Activated CD4-positive, alpha-beta T cell treated with anti-CD3 and anti-CD28 coated beads, Interleukin-2, amount 50 U/mL, for 16 hours (primary cell): ENCODE measurements around the gene MRPL51.

Experiments
- DNase-seq: peaks from one replicate; pipeline ENCODE4 v3.0.0-alpha.2; 2020

The MRPL51 gene

DNA sequence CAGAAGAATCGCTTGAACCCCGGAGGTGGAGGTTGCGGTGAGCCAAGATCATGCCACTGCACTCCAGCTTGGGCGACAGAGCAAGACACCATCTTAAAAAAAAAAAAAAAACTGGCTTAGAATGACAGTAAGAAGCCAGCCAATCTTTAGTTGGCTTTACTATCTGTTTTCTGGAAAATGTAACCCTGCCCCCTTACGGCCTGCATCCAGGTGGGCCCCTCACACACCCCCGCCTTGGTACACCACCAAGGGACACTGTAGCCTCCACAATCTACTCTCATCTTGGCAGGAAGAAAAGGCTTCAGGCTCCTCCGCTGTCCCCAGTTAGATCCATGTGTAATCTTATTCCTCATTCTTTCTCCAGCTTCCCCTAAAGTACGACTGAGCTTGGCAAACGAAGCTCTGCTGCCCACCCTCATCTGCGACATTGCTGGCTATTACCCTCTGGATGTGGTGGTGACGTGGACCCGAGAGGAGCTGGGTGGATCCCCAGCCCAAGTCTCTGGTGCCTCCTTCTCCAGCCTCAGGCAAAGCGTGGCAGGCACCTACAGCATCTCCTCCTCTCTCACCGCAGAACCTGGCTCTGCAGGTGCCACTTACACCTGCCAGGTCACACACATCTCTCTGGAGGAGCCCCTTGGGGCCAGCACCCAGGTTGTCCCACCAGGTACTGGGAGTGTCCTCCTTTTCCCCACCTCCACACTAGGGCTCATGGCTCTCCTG is 34.6 kb downstream of the MRPL51 start:
- DNase-seq, result no peak

DNA sequence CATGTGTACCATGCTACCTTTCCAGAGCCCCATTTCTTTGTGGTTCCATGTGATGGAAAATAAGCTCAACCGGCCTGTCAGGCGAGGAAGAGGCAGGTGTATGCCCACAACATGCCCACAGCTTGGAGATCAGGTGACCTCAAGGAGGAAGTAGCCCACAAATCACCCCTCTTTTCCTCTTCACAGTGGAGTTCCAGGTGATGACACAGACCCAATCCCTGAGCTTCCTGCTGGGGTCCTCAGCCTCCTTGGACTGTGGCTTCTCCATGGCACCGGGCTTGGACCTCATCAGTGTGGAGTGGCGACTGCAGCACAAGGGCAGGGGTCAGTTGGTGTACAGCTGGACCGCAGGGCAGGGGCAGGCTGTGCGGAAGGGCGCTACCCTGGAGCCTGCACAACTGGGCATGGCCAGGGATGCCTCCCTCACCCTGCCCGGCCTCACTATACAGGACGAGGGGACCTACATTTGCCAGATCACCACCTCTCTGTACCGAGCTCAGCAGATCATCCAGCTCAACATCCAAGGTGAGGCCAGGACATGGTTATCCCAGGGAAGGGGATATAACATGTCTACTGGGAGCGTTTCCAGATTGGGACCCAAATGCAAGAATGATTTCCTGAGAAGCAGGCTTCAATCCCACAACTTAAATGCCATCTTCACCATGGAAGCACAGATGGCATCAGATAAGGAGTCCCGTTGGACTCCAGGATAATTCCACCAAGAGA is 35.7 kb downstream of the MRPL51 start:
- no peak for DNase-seq

DNA sequence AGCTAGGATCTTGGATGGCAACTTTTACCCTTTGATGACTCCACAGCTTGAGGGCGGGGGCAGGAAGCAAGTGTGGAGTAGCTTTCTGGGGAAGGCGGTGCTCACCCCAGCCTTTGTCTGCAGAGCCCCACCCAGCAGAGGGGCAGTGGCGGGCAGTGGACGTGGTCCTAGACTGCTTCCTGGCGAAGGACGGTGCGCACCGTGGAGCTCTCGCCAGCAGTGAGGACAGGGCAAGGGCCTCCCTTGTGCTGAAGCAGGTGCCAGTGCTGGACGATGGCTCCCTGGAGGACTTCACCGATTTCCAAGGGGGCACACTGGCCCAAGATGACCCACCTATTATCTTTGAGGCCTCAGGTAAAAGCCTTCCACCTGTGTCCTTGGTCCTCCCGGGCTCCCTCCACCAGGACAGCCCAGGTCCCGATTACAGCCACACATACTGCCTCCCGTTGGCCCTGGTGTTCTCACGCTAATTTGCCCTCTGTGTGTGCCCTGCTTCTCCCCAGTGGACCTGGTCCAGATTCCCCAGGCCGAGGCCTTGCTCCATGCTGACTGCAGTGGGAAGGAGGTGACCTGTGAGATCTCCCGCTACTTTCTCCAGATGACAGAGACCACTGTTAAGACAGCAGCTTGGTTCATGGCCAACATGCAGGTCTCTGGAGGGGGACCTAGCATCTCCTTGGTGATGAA is 40.0 kb downstream of the MRPL51 start:
- peak; percentile 63 for DNase-seq

DNA sequence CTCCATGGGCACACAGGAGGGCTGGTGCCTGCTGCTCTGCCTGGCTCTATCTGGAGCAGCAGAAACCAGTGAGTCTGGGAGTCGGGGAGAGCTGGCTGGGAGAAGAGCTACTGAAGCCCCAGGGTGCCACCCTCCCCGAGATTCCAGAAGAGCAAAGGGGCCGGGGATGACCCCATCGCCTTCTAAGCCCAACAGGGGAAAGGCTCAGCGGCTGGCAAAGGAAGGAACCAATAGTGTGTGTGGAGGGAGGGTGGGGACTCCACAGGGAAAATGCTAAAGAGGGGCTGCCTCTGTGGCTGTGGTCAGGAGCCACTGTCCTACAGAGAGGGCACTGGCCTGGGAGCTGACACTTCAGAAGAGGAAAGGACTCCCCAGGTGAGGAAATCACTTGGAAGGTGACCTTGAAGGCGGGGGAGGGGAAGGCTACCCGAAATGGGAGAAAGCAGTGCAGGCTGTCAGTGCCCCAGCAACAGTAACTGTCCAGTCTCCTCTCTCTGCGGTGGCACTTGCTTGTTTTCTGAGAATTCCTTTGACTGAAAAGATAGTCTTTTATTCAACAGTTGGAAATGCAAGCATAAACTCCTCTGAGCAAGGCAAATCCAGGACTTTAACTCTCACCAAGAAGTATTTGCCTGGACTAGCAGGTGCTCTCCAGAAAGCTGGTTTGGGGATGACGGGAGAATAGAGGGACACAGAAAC is 40.7 kb downstream of the MRPL51 start:
- DNase-seq, result no peak

DNA sequence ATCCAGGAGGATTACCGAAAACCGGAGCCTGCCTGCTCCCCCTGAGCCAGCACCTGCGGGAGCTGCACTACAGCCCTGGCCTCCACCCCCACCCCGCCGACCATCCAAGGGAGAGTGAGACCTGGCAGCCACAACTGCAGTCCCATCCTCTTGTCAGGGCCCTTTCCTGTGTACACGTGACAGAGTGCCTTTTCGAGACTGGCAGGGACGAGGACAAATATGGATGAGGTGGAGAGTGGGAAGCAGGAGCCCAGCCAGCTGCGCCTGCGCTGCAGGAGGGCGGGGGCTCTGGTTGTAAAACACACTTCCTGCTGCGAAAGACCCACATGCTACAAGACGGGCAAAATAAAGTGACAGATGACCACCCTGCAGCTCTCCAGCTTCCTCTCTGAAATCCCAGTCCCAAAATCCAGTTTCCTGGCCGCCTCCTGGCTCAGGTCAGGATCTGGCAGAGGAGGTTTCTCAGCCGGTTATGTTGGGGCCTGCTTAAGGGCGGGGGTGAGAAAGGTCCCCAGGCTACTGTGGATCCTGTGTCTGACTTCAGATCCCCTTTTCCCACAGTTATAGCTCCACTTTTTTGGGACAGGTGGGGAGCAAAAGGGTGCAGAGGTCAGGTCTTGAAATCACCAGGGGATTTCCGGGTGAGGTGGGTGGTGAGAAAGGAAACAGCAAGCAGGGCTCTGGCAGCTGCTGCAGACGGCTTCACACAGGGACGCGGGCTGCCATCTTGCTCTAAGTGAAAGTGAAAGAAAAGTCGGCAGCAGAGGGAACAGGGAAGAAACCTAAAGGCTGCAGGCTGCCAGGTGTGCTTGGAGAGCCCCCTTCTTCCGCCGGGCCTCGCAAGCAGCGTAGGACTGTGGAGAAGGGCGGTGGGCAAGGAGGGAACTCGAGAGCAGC is 41.5 kb downstream of the MRPL51 start, which contains the start of gene TAPBPL:
TSS of gene TAPBPL (plus strand) at position 695 of the 897 bp plus-strand sequence. CDS start 207 bp downstream, outside the sequence.
- DNase-seq, result peak; percentile 86

DNA sequence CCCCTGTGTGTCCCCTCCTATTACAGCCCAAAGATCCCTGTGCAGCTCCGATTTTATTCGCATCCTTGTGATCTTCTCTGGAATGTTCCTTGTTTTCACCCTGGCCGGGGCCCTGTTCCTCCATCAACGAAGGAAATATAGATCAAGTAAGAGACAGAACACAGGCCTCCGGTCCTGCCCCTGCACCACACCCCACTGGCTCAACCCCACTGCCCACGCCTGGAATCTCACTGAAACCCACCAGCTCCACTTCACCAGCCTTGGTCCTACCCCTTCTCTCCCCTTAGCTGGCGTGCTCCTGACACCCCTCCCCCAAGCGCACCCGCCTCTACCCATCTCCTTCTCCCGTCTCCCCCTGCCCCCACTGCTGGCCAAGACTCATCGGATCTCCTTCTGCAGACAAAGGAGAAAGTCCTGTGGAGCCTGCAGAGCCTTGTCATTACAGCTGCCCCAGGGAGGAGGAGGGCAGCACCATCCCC is 42.2 kb downstream of the MRPL51 start:
- DNase-seq, result no peak

DNA sequence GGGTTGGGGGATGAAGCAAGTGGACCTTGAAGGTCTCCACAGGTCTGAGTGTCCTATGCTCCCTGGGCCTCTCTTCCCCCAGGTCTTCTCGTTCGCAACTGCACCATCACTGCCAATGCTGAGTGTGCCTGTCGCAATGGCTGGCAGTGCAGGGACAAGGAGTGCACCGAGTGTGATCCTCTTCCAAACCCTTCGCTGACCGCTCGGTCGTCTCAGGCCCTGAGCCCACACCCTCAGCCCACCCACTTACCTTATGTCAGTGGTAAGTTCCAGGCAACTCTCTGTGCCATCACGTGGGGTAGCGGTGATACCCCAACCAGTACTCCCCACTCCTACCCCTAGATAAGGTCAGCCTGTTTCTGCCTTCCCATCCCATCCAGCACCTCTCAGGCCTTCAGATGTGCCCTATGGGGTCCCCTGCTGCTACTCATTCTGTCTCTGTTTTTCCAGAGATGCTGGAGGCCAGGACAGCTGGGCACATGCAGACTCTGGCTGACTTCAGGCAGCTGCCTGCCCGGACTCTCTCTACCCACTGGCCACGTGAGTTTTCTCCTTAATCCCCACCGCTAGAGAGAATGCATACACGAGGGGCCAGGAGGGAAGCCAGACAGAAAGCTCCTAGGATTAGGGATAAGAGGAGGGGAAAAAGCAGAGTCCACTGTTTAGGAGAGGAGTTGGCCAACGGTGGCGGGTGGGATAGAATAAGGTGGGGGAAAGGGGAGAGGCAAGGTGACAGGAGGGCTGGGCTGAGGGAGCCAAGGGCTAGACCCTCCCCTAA is 42.8 kb downstream of the MRPL51 start:
- no peak for DNase-seq

DNA sequence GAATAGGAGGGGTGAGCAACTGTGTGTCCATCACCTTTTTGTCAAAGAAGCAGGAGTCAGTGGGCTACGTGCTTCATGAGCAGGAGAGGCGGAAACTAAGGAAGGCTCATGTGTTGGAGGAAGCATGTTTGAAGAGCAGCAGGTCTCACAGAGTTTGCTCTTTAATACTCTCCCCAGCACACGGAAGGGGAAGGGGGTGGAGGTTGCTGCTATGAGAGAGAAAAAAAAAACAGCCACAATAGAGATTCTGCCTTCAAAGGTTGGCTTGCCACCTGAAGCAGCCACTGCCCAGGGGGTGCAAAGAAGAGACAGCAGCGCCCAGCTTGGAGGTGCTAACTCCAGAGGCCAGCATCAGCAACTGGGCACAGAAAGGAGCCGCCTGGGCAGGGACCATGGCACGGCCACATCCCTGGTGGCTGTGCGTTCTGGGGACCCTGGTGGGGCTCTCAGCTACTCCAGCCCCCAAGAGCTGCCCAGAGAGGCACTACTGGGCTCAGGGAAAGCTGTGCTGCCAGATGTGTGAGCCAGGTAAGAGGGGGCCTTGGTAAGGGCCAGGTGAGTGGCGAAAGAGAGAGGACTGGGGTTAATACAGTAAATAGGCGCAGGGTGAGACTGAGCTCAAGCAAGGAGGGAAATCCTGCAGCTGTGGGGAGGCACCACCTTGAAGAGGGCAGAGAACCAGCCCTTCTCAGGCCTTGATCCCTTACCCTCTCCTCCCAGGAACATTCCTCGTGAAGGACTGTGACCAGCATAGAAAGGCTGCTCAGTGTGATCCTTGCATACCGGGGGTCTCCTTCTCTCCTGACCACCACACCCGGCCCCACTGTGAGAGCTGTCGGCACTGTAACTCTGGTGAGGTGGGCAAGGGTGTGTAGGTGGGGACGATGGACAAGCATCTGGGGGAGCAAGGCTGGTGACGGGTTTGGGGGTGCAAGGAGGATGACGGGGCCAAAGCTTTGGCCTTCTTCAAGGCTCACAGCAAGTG is 48.1 kb downstream of the MRPL51 start, which contains the start of gene CD27:
TSS of gene CD27 (plus strand) at position 252 of the 985 bp plus-strand sequence. CDS start at position 393, 141 bp downstream.
- DNase-seq, result no peak

DNA sequence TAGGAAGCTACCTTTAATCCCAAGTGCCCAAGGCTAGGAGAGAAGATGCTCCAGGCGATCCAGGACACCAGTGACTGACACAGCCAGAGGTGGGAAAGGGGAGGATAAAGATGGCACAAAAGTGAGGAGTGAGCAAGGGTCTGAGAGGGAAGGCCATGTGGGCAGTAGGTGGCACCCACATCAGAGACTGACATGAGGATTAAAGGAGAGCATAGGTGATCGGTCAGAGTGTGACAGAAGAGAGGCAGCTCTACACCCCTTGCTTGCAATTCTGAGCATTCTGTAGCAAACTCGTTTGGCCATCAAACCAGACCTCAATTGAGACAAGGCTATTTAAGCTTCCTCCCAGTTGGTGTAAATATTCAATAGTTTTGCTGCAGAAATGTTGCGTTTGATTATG is 49.0 kb downstream of the MRPL51 start:
- DNase-seq, result no peak

DNA sequence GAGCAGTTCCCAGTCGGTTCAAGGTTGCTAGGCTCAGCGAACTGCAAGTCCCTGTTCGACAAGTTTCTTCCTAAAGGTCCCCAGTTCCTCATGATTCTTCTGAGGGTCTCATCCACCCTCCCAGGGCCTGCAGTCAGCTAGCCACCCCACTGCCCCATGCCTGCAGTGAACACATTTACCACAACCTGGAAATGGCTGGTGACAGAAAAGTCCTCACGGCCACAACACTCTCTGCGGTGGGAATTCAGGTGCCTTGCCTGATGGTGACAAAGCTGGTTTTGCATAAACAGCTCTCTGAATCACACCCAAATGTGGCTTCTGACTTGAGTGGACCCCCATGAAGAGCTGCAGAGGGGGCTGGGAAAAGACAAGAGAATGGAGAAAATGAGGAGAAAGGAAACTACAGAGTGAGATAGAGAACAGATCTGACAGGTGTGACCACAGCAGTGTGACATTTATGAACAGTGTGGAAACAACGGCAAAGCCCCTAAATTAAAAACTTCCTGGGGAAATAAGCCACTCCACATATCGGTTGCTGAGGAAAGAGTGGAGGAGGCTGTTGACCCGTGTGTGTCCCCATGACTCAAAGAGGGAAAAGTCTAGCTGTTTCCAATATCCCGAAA is 49.6 kb downstream of the MRPL51 start:
- peak; percentile 80 for DNase-seq

DNA sequence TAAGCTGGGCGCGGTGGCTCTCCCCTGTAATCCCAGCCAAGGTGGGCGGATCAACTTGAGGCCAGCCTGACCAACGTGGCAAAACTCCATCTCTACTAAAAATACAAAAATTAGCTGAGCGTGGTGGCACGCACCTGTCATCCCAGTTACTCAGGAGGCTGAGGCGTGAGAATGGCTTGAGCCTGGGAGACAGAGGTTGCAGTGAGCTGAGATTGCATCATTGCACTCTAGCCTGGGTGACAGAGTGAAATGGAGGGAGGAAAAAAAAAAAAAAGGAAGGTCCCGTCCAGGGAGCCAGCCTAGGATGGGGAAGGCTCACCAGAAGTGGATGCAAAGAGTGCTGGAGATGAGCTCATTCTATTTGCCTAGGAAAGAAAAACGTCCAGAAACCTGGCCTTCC is 50.2 kb downstream of the MRPL51 start:
- no peak for DNase-seq
